Measurements from ENCODE around the gene PDE2A.

- TF ChIP-seq CTCF (IDR thresholded peaks at IDR 0.05) (no peak), POLR2A (IDR thresholded peaks at IDR 0.05; ENCODE audit: low read length) (no peak), MAFK (IDR thresholded peaks at IDR 0.05; ENCODE audit: partially characterized antibody) (no peak), REST (IDR thresholded peaks at IDR 0.05) (no peak), RAD21 (conservative IDR thresholded peaks at IDR 0.05 in 1 of 2, IDR thresholded peaks at IDR 0.05 in 1 of 2) (no peak), BCL3 (IDR thresholded peaks at IDR 0.05) (no peak)
Observed at GRCh38 chr11:72623052-72623451, 51.2 kb downstream of the PDE2A start.

Data from A549 (cell line).